HEK293 (cell line): Measurements from ENCODE around the gene EML4.

Source experiments
- CTCF ChIA-PET: fragments of 350-600 bp; formaldehyde crosslinking; extraction: SDS; loops from one replicate; lab custom pipeline; 2021; ENCODE audit warnings: antibody characterized with exemption; lab: Yijun Ruan, JAX
- POLR2A ChIA-PET: fragments of 300-600 bp; formaldehyde crosslinking; extraction: SDS; loops from one replicate; lab custom pipeline; 2020; ENCODE audit warnings: antibody characterized with exemption, inconsistent platforms; lab: Yijun Ruan, JAX
- H3K27ac ChIP-seq: fragments of 200-500 bp; sonication (Bioruptor generic); 2 replicates; pipeline ENCODE4 v1.5.1; 2014; ENCODE audit warnings: low read depth, low read length, control low read depth, inconsistent platforms; ENCODE audit errors: extremely low read depth
- H3K36me3 ChIP-seq, 2 experiments: fragments of 200-500 bp in 1 of 2; sonication (Bioruptor generic) in 1 of 2; 1 replicate in 1 of 2; 2 replicates in 1 of 2; pipeline ENCODE4 v1.5.1; 2014 to 2017; ENCODE audit warnings: inconsistent platforms in 2 of 2, low read length in 2 of 2; ENCODE audit not compliant: control insufficient read depth in 2 of 2, insufficient read depth in 1 of 2
- H3K4me1 ChIP-seq: fragments of 200-500 bp; sonication (Bioruptor generic); 2 replicates; pipeline ENCODE4 v1.5.1; 2014; ENCODE audit warnings: mild to moderate bottlenecking, low read length, inconsistent platforms; ENCODE audit not compliant: control insufficient read depth, insufficient read depth
- H3K4me3 ChIP-seq: 2 replicates; pipeline ENCODE4 v1.5.1; 2011; ENCODE audit warnings: low read depth, mild to moderate bottlenecking, control low read depth, low read length, moderate library complexity
- H3K9me3 ChIP-seq: fragments of 200-500 bp; sonication (Bioruptor generic); 2 replicates; pipeline ENCODE4 v1.5.1; 2014; ENCODE audit warnings: low read depth, low read length, inconsistent platforms; ENCODE audit not compliant: control insufficient read depth, insufficient read depth
- EGR2 ChIP-seq: fragments of 450-650 bp; formaldehyde crosslinking; IDR thresholded peaks from 2 replicates; pipeline ENCODE4 v1.5.1; 2016; ENCODE audit warnings: low read depth, missing biosample characterization, missing genetic modification characterization
- GLI2 ChIP-seq: fragments of 450-650 bp; formaldehyde crosslinking; IDR thresholded peaks from 2 replicates; pipeline ENCODE4; 2017; ENCODE audit warnings: missing biosample characterization, missing genetic modification characterization, low read depth, borderline replicate concordance
- MZF1 ChIP-seq: fragments of 450-650 bp; formaldehyde crosslinking; IDR thresholded peaks from 2 replicates; pipeline ENCODE4 v1.5.1; 2017; ENCODE audit warnings: missing biosample characterization, missing genetic modification characterization, borderline replicate concordance
- ZFHX2 ChIP-seq: fragments of 450-650 bp; formaldehyde crosslinking; conservative IDR thresholded peaks from 2 replicates; pipeline ENCODE4 v1.5.1; 2016; ENCODE audit warnings: missing biosample characterization, missing genetic modification characterization
- ZNF121 ChIP-seq: fragments of 450-650 bp; formaldehyde crosslinking; IDR thresholded peaks from 2 replicates; pipeline ENCODE4 v1.5.1; 2016; ENCODE audit warnings: missing biosample characterization, missing genetic modification characterization
- ZNF157 ChIP-seq: fragments of 450-650 bp; formaldehyde crosslinking; IDR thresholded peaks from 2 replicates; pipeline ENCODE4 v1.5.1; 2016; ENCODE audit warnings: missing biosample characterization, missing genetic modification characterization
- ZNF274 ChIP-seq, 2 experiments: fragments of 200-500 bp in 1 of 2; fragments of 450-650 bp in 1 of 2; sonication (Bioruptor generic) in 1 of 2; formaldehyde crosslinking in 1 of 2; IDR thresholded peaks; 2 replicates each; pipeline versions ENCODE4 v1.5.1 to v1.6.1; 2014 to 2016; ENCODE audit warnings: borderline replicate concordance in 1 of 2, inconsistent platforms in 1 of 2, low read length in 1 of 2, missing biosample characterization in 1 of 2, missing genetic modification characterization in 1 of 2
- ZNF391 ChIP-seq: fragments of 450-650 bp; formaldehyde crosslinking; IDR thresholded peaks from 2 replicates; pipeline ENCODE4 v1.5.1; 2016; ENCODE audit warnings: low read depth, missing biosample characterization, missing genetic modification characterization, borderline replicate concordance
- ZNF510 ChIP-seq: fragments of 450-650 bp; formaldehyde crosslinking; IDR thresholded peaks from 2 replicates; pipeline ENCODE4 v1.5.1; 2018; ENCODE audit warnings: mild to moderate bottlenecking, missing genetic modification characterization, missing biosample characterization; ENCODE audit not compliant: insufficient replicate concordance
- ZNF768 ChIP-seq: fragments of 450-650 bp; formaldehyde crosslinking; IDR thresholded peaks from 2 replicates; pipeline ENCODE4 v1.5.1; 2018; ENCODE audit warnings: missing biosample characterization, mild to moderate bottlenecking, missing genetic modification characterization
- ZSCAN30 ChIP-seq: fragments of 450-650 bp; IDR thresholded peaks from 2 replicates; pipeline ENCODE4 v1.5.1; 2018; ENCODE audit warnings: missing biosample characterization, mild to moderate bottlenecking, missing genetic modification characterization, moderate library complexity
- TF ChIP-seq, protein P1 (sequence below): fragments of 450-650 bp; formaldehyde crosslinking; IDR thresholded peaks from 2 replicates; pipeline ENCODE4 v1.5.1; 2017; ENCODE audit warnings: missing biosample characterization, missing genetic modification characterization
- TF ChIP-seq, protein P2 (sequence below): IDR thresholded peaks from 2 replicates; pipeline ENCODE4 v1.6.1; 2011; ENCODE audit warnings: mild to moderate bottlenecking, low read depth, low read length, borderline replicate concordance
- TF ChIP-seq, protein P3 (sequence below): fragments of 450-650 bp; formaldehyde crosslinking; IDR thresholded peaks from 2 replicates; pipeline ENCODE4 v1.5.1; 2017; ENCODE audit warnings: missing biosample characterization, missing genetic modification characterization
- TF ChIP-seq, protein P4 (sequence below): fragments of 450-650 bp; formaldehyde crosslinking; IDR thresholded peaks from 2 replicates; pipeline ENCODE4 v1.5.1; 2017; ENCODE audit warnings: missing biosample characterization, mild to moderate bottlenecking, missing genetic modification characterization, moderate library complexity

The EML4 gene

DNA sequence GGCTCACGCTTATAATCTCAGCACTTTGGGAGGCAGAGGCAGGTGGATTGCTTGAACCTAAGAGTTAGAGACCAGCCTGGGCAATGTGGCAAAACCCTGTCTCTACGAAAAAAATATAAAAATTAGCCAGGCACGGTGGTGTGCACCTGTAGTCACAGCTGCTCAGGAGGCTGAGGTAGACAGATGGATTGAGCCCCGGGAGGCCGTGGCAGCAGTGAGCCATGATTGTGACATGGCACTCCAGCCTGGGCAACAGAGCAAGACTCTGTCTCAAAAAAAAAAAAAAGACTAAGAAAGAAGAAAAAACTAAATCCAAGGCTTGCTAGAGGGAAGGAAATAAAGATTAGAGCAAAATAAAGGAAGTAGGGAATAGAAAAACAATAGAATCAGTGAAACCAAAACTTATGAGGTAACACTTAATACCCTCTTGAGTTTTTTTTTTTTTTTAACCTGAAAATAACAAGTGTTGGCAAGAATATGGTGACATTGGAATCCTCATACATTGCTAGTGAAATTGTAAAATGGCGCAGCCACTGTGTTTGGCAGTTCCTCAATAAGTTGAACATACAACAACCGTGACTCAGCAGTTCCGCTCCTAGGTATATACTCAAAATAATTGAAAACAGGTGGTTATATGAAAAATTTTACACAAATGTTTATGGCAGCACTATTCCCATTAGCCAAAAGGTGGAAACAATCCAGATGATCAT lies 85.2 kb downstream of the EML4 start:
- Histone ChIP-seq H3K4me1 (peaks cover 3% of the 10 kb centered on the region), H3K27ac (no peak overlapping the region), H3K4me3 (no peak overlapping the region), H3K9me3 (no peaks in the 10 kb centered on the region), H3K36me3 (peaks cover 4 to 14% of the 10 kb centered on the region in 2 experiments; a peak in 2 of 3 replicates)
- TF ChIP-seq ZNF768 (no peak), ZNF510 (tag by site-specific recombination) (no peak), ZFHX2 (tag by site-specific recombination) (no peak), ZNF391 (tag by site-specific recombination) (no peak)
- CTCF ChIA-PET: no interaction called here
- POLR2A ChIA-PET: no interaction called here

DNA sequence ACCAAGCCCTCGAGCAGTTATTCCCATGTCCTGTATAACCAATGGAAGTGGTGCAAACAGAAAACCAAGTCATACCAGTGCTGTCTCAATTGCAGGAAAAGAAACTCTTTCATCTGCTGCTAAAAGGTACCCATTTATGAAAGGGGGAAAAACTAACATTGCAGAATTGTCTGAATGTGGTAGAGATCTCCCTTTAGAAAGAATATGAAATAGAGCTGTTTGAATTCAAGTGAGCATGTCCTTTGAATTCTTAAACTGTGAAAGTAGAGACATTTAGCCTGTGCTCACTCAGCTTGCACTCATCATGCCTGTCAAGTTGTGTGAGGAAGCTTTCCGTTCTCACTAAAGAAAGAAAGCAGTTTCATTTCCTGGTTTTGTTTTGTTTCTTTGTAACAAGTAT lies 87.4 kb downstream of the EML4 start:
- H3K9me3 ChIP-seq: no peaks in the 10 kb centered on the region
- POLR2A ChIA-PET: no interaction called here
- no peaks in the 10 kb centered on the region for H3K4me1 ChIP-seq
- no peak overlapping the region for H3K27ac ChIP-seq
- H3K4me3 ChIP-seq: no peak overlapping the region
- peaks cover 4 to 20% of the 10 kb centered on the region in 2 experiments for H3K36me3 ChIP-seq
- TF ChIP-seq ZNF157 (tag by site-specific recombination) (no peak), MZF1 (tag by site-specific recombination) (no peak)
- TF ChIP-seq, all 188 proteins: peak for 0
- CTCF ChIA-PET: interaction anchor here (0.6 kb wide), 1 partner anchor 130 kb away, joined by 3 read pairs; no protein-coding TSS in a partner anchor

DNA sequence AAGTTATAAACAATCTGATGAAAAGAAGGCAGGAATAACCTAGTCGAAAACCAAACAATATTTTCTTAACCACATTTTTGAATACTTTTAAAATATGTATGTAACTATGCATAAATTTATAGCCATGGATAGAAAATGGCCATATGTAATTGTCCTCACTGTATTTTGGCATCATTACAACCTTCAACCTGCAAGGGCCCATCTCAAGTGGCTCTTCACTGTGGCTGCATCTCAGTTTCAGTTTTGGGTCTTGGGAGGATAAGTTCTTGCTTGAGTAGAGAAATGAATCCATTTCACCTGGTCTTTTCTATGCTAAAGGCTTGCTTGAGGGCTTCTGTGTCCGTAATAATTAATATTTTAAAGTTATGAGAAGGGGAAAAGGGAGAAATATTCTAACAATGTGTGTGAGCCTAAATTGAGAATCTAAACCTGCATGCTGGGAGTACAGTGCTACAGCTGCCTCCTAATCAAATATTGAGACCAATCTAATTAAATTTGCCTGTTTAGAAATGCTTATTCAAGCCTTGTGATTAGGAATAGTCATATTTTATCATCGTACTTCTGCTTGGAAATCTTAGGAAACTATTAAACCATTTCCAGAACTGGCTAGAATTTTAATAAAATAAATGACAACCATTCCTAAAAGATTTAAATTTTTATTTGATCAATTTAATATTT lies 92.5 kb downstream of the EML4 start:
- ChIA-PET CTCF (interaction anchor here (0.6 to 1.1 kb wide), 3 partner anchors 22 to 1319 kb away, joined by 3 to 6 read pairs (median 4); no protein-coding TSS in a partner anchor), POLR2A (no interaction called here)
- Histone ChIP-seq H3K9me3 (no peaks in the 10 kb centered on the region), H3K4me1 (no peaks in the 10 kb centered on the region), H3K36me3 (peaks cover under 1 to 28% of the 10 kb centered on the region in 2 experiments), H3K27ac (no peak overlapping the region), H3K4me3 (no peak overlapping the region)
- TF ChIP-seq ZSCAN30 (tag by site-specific recombination) (no peak), EGR2 (tag by site-specific recombination) (no peak)
- TF ChIP-seq, protein P1, sequence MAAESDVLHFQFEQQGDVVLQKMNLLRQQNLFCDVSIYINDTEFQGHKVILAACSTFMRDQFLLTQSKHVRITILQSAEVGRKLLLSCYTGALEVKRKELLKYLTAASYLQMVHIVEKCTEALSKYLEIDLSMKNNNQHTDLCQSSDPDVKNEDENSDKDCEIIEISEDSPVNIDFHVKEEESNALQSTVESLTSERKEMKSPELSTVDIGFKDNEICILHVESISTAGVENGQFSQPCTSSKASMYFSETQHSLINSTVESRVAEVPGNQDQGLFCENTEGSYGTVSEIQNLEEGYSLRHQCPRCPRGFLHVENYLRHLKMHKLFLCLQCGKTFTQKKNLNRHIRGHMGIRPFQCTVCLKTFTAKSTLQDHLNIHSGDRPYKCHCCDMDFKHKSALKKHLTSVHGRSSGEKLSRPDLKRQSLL (tag by site-specific recombination): no peak

DNA sequence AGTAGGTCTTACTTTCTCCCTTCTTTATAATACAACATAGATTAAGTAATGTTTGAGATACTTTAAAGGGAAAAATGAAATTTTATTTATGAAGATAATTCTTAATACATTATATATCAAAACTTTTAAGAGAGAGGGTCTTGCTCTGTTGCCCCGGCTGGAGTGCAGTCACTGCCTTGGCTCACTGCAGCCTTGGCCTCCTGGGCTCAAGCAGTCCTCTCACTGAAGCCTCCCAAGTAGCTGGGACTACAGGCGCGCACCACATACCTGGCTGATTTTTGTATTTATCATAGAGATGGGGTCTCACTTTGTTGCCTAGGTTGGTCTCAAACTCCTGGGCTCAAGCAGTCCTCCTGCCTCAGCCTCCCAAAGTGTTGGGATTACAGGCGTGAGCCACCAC lies 97.1 kb downstream of the EML4 start:
- ChIA-PET CTCF (interaction anchor here (0.6 to 1.3 kb wide), 2 partner anchors 170 to 570 kb away, joined by 3 read pairs; no protein-coding TSS in a partner anchor), POLR2A (no interaction called here)
- no peaks in the 10 kb centered on the region for H3K9me3 ChIP-seq
- no peaks in the 10 kb centered on the region for H3K4me1 ChIP-seq
- TF ChIP-seq ZNF121 (peak; percentile 69), GLI2 (tag by site-specific recombination) (no peak), ZNF274 (IDR thresholded peaks at IDR 0.05; ENCODE audit: low read length) (no peak), ZNF274 (tag by site-specific recombination; IDR thresholded peaks at IDR 0.05; ENCODE audit: borderline replicate concordance) (no peak)
- TF ChIP-seq, protein P2, sequence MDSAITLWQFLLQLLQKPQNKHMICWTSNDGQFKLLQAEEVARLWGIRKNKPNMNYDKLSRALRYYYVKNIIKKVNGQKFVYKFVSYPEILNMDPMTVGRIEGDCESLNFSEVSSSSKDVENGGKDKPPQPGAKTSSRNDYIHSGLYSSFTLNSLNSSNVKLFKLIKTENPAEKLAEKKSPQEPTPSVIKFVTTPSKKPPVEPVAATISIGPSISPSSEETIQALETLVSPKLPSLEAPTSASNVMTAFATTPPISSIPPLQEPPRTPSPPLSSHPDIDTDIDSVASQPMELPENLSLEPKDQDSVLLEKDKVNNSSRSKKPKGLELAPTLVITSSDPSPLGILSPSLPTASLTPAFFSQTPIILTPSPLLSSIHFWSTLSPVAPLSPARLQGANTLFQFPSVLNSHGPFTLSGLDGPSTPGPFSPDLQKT: no peak
- TF ChIP-seq, protein P3, sequence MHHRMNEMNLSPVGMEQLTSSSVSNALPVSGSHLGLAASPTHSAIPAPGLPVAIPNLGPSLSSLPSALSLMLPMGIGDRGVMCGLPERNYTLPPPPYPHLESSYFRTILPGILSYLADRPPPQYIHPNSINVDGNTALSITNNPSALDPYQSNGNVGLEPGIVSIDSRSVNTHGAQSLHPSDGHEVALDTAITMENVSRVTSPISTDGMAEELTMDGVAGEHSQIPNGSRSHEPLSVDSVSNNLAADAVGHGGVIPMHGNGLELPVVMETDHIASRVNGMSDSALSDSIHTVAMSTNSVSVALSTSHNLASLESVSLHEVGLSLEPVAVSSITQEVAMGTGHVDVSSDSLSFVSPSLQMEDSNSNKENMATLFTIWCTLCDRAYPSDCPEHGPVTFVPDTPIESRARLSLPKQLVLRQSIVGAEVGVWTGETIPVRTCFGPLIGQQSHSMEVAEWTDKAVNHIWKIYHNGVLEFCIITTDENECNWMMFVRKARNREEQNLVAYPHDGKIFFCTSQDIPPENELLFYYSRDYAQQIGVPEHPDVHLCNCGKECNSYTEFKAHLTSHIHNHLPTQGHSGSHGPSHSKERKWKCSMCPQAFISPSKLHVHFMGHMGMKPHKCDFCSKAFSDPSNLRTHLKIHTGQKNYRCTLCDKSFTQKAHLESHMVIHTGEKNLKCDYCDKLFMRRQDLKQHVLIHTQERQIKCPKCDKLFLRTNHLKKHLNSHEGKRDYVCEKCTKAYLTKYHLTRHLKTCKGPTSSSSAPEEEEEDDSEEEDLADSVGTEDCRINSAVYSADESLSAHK (tag by site-specific recombination): no peak
- TF ChIP-seq, protein P4, sequence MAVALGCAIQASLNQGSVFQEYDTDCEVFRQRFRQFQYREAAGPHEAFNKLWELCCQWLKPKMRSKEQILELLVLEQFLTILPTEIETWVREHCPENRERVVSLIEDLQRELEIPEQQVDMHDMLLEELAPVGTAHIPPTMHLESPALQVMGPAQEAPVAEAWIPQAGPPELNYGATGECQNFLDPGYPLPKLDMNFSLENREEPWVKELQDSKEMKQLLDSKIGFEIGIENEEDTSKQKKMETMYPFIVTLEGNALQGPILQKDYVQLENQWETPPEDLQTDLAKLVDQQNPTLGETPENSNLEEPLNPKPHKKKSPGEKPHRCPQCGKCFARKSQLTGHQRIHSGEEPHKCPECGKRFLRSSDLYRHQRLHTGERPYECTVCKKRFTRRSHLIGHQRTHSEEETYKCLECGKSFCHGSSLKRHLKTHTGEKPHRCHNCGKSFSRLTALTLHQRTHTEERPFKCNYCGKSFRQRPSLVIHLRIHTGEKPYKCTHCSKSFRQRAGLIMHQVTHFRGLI (tag by site-specific recombination): no peak
- no peak overlapping the region for H3K27ac ChIP-seq
- peaks cover 0 to 12% of the 10 kb centered on the region in 2 experiments; a peak in 1 of 3 replicates for H3K36me3 ChIP-seq
- H3K4me3 ChIP-seq: no peak overlapping the region
